Measurements from ENCODE around the gene CADM1.

CADM1 gene

GRCh38 chr11:115133475-115134209, 370.6 kb downstream of the CADM1 start:
- DNase-seq = no peak

GRCh38 chr11:115132436-115133228, 371.6 kb downstream of the CADM1 start:
- DNase-seq = no peak

- DNase-seq = no peak
These were observed 374.5 kb downstream of the CADM1 start for GRCh38 chr11:115129473-115130289.

GRCh38 chr11:115128226-115128625, 376.0 kb downstream of the CADM1 start:
- DNase-seq = no peak

- DNase-seq = no peak
These were observed 376.4 kb downstream of the CADM1 start for GRCh38 chr11:115127790-115128189.

- DNase-seq = no peak
These were observed 377.6 kb downstream of the CADM1 start for GRCh38 chr11:115126515-115127208.

GRCh38 chr11:115126092-115126491, 378.1 kb downstream of the CADM1 start:
- DNase-seq = no peak

- DNase-seq = no peak
These were observed 379.4 kb downstream of the CADM1 start for GRCh38 chr11:115124786-115125185.

- DNase-seq = no peak
These were observed 380.6 kb downstream of the CADM1 start for GRCh38 chr11:115123641-115124040.

GRCh38 chr11:115122274-115122673, 381.9 kb downstream of the CADM1 start:
- no peak for DNase-seq

Measured in DMS153 (cell line).